H1 (cell line): Measurements from ENCODE around the gene MT1F. TPM values are rescaled to one million over a fixed set of nuclear protein-coding genes. Genes with fewer than 3 reads are reported as not detected.

Experiments
- CTCF ChIA-PET: fragments of 300-600 bp; sonication (Branson Sonifier 250); formaldehyde crosslinking; loops from one replicate; lab custom pipeline; 2021; ENCODE audit not compliant: partially characterized antibody; lab: Charles Lee
- POLR2A ChIA-PET: fragments of 300-600 bp; sonication (Branson Sonifier 250); formaldehyde crosslinking; loops from one replicate; lab custom pipeline; 2021; ENCODE audit warnings: inconsistent platforms; ENCODE audit not compliant: partially characterized antibody; lab: Charles Lee
- DNase-seq, 2 experiments: peaks; one replicate each; pipeline versions ENCODE4 v3.0.0 to v3.0.0-alpha.2; 2010 to 2022; ENCODE audit warnings: low spot score in 2 of 2, low read depth in 1 of 2, mixed read lengths in 1 of 2
- FAIRE-seq: peaks from 2 replicates; lab custom pipeline; 2011; peaks lifted over from hg19 to GRCh38; lab: Jason Lieb, UNC
- H2AFZ ChIP-seq: 2 replicates; pipeline ENCODE4 v1.8.1; 2012; ENCODE audit warnings: low read length, inconsistent platforms
- H2AK5ac ChIP-seq: 2 replicates; pipeline ENCODE4 v1.6.1; 2013; ENCODE audit warnings: low read depth, low read length
- H2BK120ac ChIP-seq: replicated peaks from 2 replicates; pipeline ENCODE3; 2013; ENCODE audit warnings: low read depth, low read length, inconsistent platforms
- H2BK12ac ChIP-seq: 2 replicates; pipeline ENCODE4 v1.6.1; 2013; ENCODE audit warnings: low read depth, low read length
- H2BK15ac ChIP-seq: 2 replicates; pipeline ENCODE4 v1.6.1; 2013; ENCODE audit warnings: low read length
- H2BK20ac ChIP-seq: 2 replicates; pipeline ENCODE4 v1.6.1; 2013; ENCODE audit warnings: low read length
- H2BK5ac ChIP-seq: 2 replicates; pipeline ENCODE4 v1.6.1; 2013; ENCODE audit warnings: low read depth, low read length
- H3K14ac ChIP-seq: 2 replicates; pipeline ENCODE4 v1.6.1; 2013; ENCODE audit warnings: inconsistent platforms; ENCODE audit not compliant: insufficient read length
- H3K18ac ChIP-seq: 2 replicates; pipeline ENCODE4 v1.6.1; 2013; ENCODE audit warnings: low read length; ENCODE audit errors: extremely low read depth
- H3K23ac ChIP-seq: 2 replicates; pipeline ENCODE4 v1.6.1; 2013; ENCODE audit warnings: inconsistent platforms; ENCODE audit not compliant: insufficient read length
- H3K23me2 ChIP-seq: 2 replicates; pipeline ENCODE4 v1.6.1; 2013; ENCODE audit warnings: low read depth, low read length
- H3K27ac ChIP-seq: 2 replicates; pipeline ENCODE4 v1.6.1; 2011; ENCODE audit warnings: low read depth, low read length, inconsistent platforms
- H3K27me3 ChIP-seq, 4 experiments: replicated peaks in 1 of 4; 1 replicate in 1 of 4; 2 replicates in 3 of 4; pipeline versions ENCODE4 v1.6.1 to v1.8.1; 2011 to 2013; ENCODE audit warnings: low read length in 3 of 4, mild to moderate bottlenecking in 3 of 4, inconsistent platforms in 2 of 4, mixed read lengths in 2 of 4, moderate library complexity in 1 of 4; ENCODE audit not compliant: control insufficient read depth in 3 of 4, insufficient read depth in 3 of 4; ENCODE audit errors: extremely low read depth in 1 of 4
- H3K36me3 ChIP-seq, 4 experiments: 2 replicates each; pipeline versions ENCODE4 v1.6.1 to v1.8.1; 2011 to 2013; ENCODE audit warnings: mild to moderate bottlenecking in 4 of 4, low read length in 3 of 4, moderate library complexity in 2 of 4, control low read depth in 1 of 4, inconsistent platforms in 1 of 4; ENCODE audit not compliant: insufficient read depth in 4 of 4, control insufficient read depth in 2 of 4
- H3K4ac ChIP-seq: replicated peaks from 2 replicates; pipeline ENCODE3; 2013; ENCODE audit warnings: low read length, low read depth, mixed read lengths, inconsistent platforms; ENCODE audit not compliant: insufficient read length
- H3K4me1 ChIP-seq, 4 experiments: replicated peaks in 1 of 4; 1 replicate in 1 of 4; 2 replicates in 3 of 4; pipeline versions ENCODE4 v1.6.1 to v1.8.1; 2011 to 2013; ENCODE audit warnings: low read length in 3 of 4, inconsistent platforms in 2 of 4, mixed read lengths in 1 of 4; ENCODE audit not compliant: insufficient read depth in 4 of 4, control insufficient read depth in 3 of 4
- H3K4me2 ChIP-seq, 2 experiments: 2 replicates each; pipeline versions ENCODE4 v1.6.1 to v1.8.1; 2011 to 2013; ENCODE audit warnings: low read depth in 2 of 2, low read length in 2 of 2, control low read depth in 1 of 2, inconsistent platforms in 1 of 2, mild to moderate bottlenecking in 1 of 2; ENCODE audit not compliant: insufficient read depth in 1 of 2
- H3K4me3 ChIP-seq, 4 experiments: fragments of 200-600, 300-600 bp in 1 of 4; sonication (generic), shearing (Covaris generic), sonication (Bioruptor Twin) in 1 of 4; 2 replicates each; pipeline versions ENCODE4 v1.5.1 to v1.8.1; 2011 to 2016; ENCODE audit warnings: low read length in 4 of 4, low read depth in 3 of 4, control low read depth in 2 of 4, inconsistent platforms in 2 of 4, mild to moderate bottlenecking in 2 of 4, mixed read lengths in 1 of 4, moderate library complexity in 1 of 4; ENCODE audit not compliant: insufficient read depth in 2 of 4; ENCODE audit errors: extremely low read depth in 1 of 4
- H3K56ac ChIP-seq: replicated peaks from 2 replicates; pipeline ENCODE3; 2013; ENCODE audit warnings: low read depth, mild to moderate bottlenecking, mixed read lengths, low read length, inconsistent platforms; ENCODE audit not compliant: insufficient read length
- H3K79me1 ChIP-seq: 2 replicates; pipeline ENCODE4 v1.6.1; 2013; ENCODE audit warnings: low read depth, low read length, control low read depth
- H3K79me2 ChIP-seq, 2 experiments: 2 replicates each; pipeline versions ENCODE4 v1.6.1 to v1.8.1; 2012 to 2013; ENCODE audit warnings: low read length in 2 of 2, mild to moderate bottlenecking in 2 of 2, inconsistent platforms in 1 of 2; ENCODE audit not compliant: insufficient read depth in 2 of 2, control insufficient read depth in 1 of 2
- H3K9ac ChIP-seq, 4 experiments: replicated peaks in 1 of 4; 1 replicate in 1 of 4; 2 replicates in 3 of 4; pipeline versions ENCODE4 v1.6.1 to v1.8.1; 2011 to 2013; ENCODE audit warnings: low read depth in 3 of 4, low read length in 3 of 4, control low read depth in 2 of 4, mild to moderate bottlenecking in 2 of 4, moderate library complexity in 2 of 4, inconsistent platforms in 1 of 4; ENCODE audit errors: extremely low read depth in 1 of 4
- H3K9me3 ChIP-seq, 2 experiments: 2 replicates each; pipeline versions ENCODE4 v1.6.1 to v1.8.1; 2012 to 2013; ENCODE audit warnings: mild to moderate bottlenecking in 2 of 2, moderate library complexity in 2 of 2, control low read depth in 1 of 2, inconsistent platforms in 1 of 2, low read depth in 1 of 2, low read length in 1 of 2, mixed read lengths in 1 of 2; ENCODE audit not compliant: insufficient read depth in 2 of 2
- H4K20me1 ChIP-seq, 2 experiments: replicated peaks in 1 of 2; 2 replicates each; pipeline versions ENCODE3 to v1.8.1; 2011 to 2013; ENCODE audit warnings: inconsistent platforms in 2 of 2, low read length in 2 of 2, mild to moderate bottlenecking in 1 of 2; ENCODE audit not compliant: insufficient read depth in 2 of 2, control insufficient read depth in 1 of 2
- H4K5ac ChIP-seq: 2 replicates; pipeline ENCODE4 v1.6.1; 2013; ENCODE audit warnings: low read length, low read depth, mixed read lengths, inconsistent platforms; ENCODE audit not compliant: insufficient read length
- H4K8ac ChIP-seq: 2 replicates; pipeline ENCODE4 v1.8.0; 2013; ENCODE audit warnings: mild to moderate bottlenecking, moderate library complexity, low read length, inconsistent platforms; ENCODE audit not compliant: insufficient read depth; ENCODE audit errors: extremely low read depth
- H4K91ac ChIP-seq: replicated peaks from 2 replicates; pipeline ENCODE3; 2013; ENCODE audit warnings: low read length, mixed read lengths, inconsistent platforms; ENCODE audit not compliant: insufficient read length
- CBX8 ChIP-seq: fragments of 300-800, 300-1000 bp; sonication (generic); IDR thresholded peaks from 2 replicates; pipeline ENCODE4 v1.7.1; 2016; ENCODE audit warnings: low read depth, low read length, borderline replicate concordance
- CHD2 ChIP-seq: IDR thresholded peaks from 2 replicates; pipeline ENCODE4 v1.6.1; 2012; ENCODE audit warnings: low read length, improper control_type of control experiment
- CTBP2 ChIP-seq: IDR thresholded peaks from 2 replicates; pipeline ENCODE4 v1.7.0; 2011; ENCODE audit warnings: borderline replicate concordance, mild to moderate bottlenecking, moderate library complexity, mixed read lengths, low read length; ENCODE audit not compliant: insufficient read depth, insufficient read length
- E2F6 ChIP-seq: IDR thresholded peaks from 2 replicates; pipeline ENCODE4 v1.6.1; 2012; ENCODE audit warnings: inconsistent platforms
- EZH2 ChIP-seq: fragments of 200-600 bp; sonication (generic); IDR thresholded peaks from 2 replicates; pipeline ENCODE4 v1.7.1; 2012; ENCODE audit warnings: low read depth, mild to moderate bottlenecking, moderate library complexity, low read length, inconsistent platforms; ENCODE audit not compliant: severe bottlenecking
- MAFK ChIP-seq: IDR thresholded peaks from 2 replicates; pipeline ENCODE4 v1.6.1; 2012; ENCODE audit warnings: low read depth, mild to moderate bottlenecking, improper control_type of control experiment, low read length
- POLR2A ChIP-seq, 2 experiments: IDR thresholded peaks; 1 replicate in 1 of 2; 2 replicates in 1 of 2; pipeline ENCODE4 v1.6.1; 2011; ENCODE audit warnings: low read depth in 2 of 2, low read length in 2 of 2, mild to moderate bottlenecking in 2 of 2; ENCODE audit errors: control extremely low read depth in 1 of 2
- SUZ12 ChIP-seq: fragments of 200-600 bp; sonication (generic); IDR thresholded peaks from 2 replicates; pipeline ENCODE4 v1.6.1; 2012; ENCODE audit warnings: mild to moderate bottlenecking, inconsistent platforms, low read length, moderate library complexity, mixed read lengths
- TCF12 ChIP-seq: IDR thresholded peaks from 2 replicates; pipeline ENCODE4 v1.6.1; 2011; ENCODE audit warnings: low read depth, mild to moderate bottlenecking, low read length
- TEAD4 ChIP-seq: IDR thresholded peaks from 2 replicates; pipeline ENCODE4 v1.6.1; 2012; ENCODE audit warnings: low read depth, low read length, inconsistent platforms, mixed read lengths
- WGBS, 2 experiments: shearing (Covaris generic) in 1 of 2; methylation state at CpG; one replicate each; pipeline versions ENCODE4 v1.1.6 to v1.1.7; 2013 to 2015; ENCODE audit warnings: low lambda C conversion rate in 2 of 2, mixed read lengths in 2 of 2, inconsistent platforms in 1 of 2, low coverage in 1 of 2, missing lambda C conversion rate in 1 of 2; ENCODE audit not compliant: insufficient replicate concordance in 2 of 2, insufficient coverage in 1 of 2, insufficient read length in 1 of 2; ENCODE audit errors: extremely low coverage in 1 of 2, missing lambda C conversion rate in 1 of 2; 5-methylcytosine and 5-hydroxymethylcytosine counted together
- polyA plus RNA-seq, 7 experiments: library from polyadenylated mRNA; depleted of rRNA in 3 of 7; stranded (reverse) in 5 of 7; unstranded in 2 of 7; fragments of >200 nt in 5 of 7; fragments of 200-250 nt in 2 of 7; gene quantifications; 1 replicate in 5 of 7; 2 replicates in 1 of 7; 4 replicates in 1 of 7; pipeline versions ENCODE4 v1.2.1 to v1.2.3, GENCODE V29; 2011 to 2013; ENCODE audit warnings: missing spikeins in 2 of 7, mixed read lengths in 2 of 7
- total RNA-seq: library from RNA; stranded (reverse); fragmentation: NEBNext Ultra II Directional; extraction: Animal tissue kit (Norgen Biotek cat#: 25700); gene quantifications from 2 replicates; pipeline ENCODE4 v1.2.1, GENCODE V29; 2021

Gene MT1F
- total and polyA plus RNA-seq, 2 of the 8 experiments (the other 6 are each of a cell fraction or from before 2014, with no cell fraction given) = 5.9 to 20.8 TPM

GRCh38 chr16:56677474-56677873 lies 19.7 kb downstream of the MT1F start:
- Histone ChIP-seq H3K79me2 (no peaks in the 10 kb centered on the region), H3K4ac (no peak overlapping the region), H3K56ac (no peak overlapping the region), H3K27ac (no peak overlapping the region), H3K18ac (no peak overlapping the region; the same call in 1 of the 2 replicates), H3K9me3 (no peaks in the 10 kb centered on the region), H2BK120ac (no peak overlapping the region), H4K8ac (no peak overlapping the region), H3K27me3 (peaks cover 5 to 56% (median 29%) of the 10 kb centered on the region in 4 experiments), H3K23me2 (peaks cover 6% of the 10 kb centered on the region), H3K23ac (no peak overlapping the region), H3K4me1 (peaks cover 0 to 20% (median 4%) of the 10 kb centered on the region in 4 experiments; a peak in 5 of 7 replicates), H2AFZ (no peak overlapping the region), H3K4me3 (no peak overlapping the region), H4K5ac (no peak overlapping the region), H3K9ac (no peak overlapping the region), H2BK20ac (peak overlapping the region; percentile 41; the same call in 1 of the 2 replicates), H3K4me2 (0 out of 4 replicates have a peak overlapping the region, but pooled peaks of 1 of the 2 experiments have one; percentile 90), H2AK5ac (no peak overlapping the region; the same call in 1 of the 2 replicates), H3K79me1 (no peaks in the 10 kb centered on the region), H2BK12ac (peak overlapping the region; percentile 70; the same call in 1 of the 2 replicates), H2BK5ac (0 out of 2 replicates have a peak overlapping the region, but pooled peaks have one; percentile 60), H4K20me1 (peaks cover 0 to 1% of the 10 kb centered on the region in 2 experiments), H4K91ac (no peak overlapping the region), H3K36me3 (no peaks in the 10 kb centered on the region), H2BK15ac (peak overlapping the region; percentile 73; the same call in 1 of the 2 replicates), H3K14ac (no peak overlapping the region)
- ChIA-PET CTCF (interaction anchor here (1.5 to 6.0 kb wide), 6 partner anchors 20 to 76 kb away, joined by 3 to 57 read pairs (median 6); no protein-coding TSS in a partner anchor), POLR2A (interaction anchor here (0.6 to 12.9 kb wide), 9 partner anchors 7 to 65 kb away, joined by 3 to 205 read pairs (median 10); partner anchors contain the start of genes MT1A, MT1E, MT1G and MT1H)
- DNase-seq = no peak
- no peak for TF ChIP-seq E2F6
- TF ChIP-seq EZH2 = no peak
- no peak for TF ChIP-seq TCF12
- TF ChIP-seq TEAD4 = no peak
- TF ChIP-seq SUZ12 = no peak
- no peak for TF ChIP-seq MAFK
- TF ChIP-seq POLR2A (IDR thresholded peaks at IDR 0.05; ENCODE audit: control extremely low read depth in 1 of 2, low read depth in 2 of 2, low read length in 2 of 2) = no peak
- TF ChIP-seq CHD2 = no peak
- no peak for TF ChIP-seq CBX8
- TF ChIP-seq CTBP2 = no peak
- FAIRE-seq = no peak
- WGBS, 2 experiments = 74% methylated on average over 3 of the region's 3 CpGs; no CpG with 5 or more reads in 1 of the 2 experiments
